HCT116 (cell line): ENCODE measurements around the gene SRRD. TPM values are rescaled to one million over a fixed set of nuclear protein-coding genes. Genes with fewer than 3 reads are reported as not detected.

Experiments
- ATAC-seq: fragments of 200-7000 bp; cut with Tn5 transposase; 2 replicates; pipeline ENCODE4 v1.9.1; 2020; ENCODE audit warnings: mild to moderate bottlenecking, moderate library complexity
- BruUV-seq: library from RNA; stranded (reverse); fragments of 400-500 nt; replicated peaks from 2 replicates; lab custom pipeline; 2021; lab: Mats Ljungman, UMichigan
- CTCF ChIA-PET: fragments of 300-600 bp; sonication (Branson Sonifier 250); formaldehyde crosslinking; loops from one replicate; lab custom pipeline; 2021; ENCODE audit warnings: antibody characterized with exemption; lab: Charles Lee
- POLR2A ChIA-PET: fragments of 300-600, 350-600 bp; sonication (Branson Sonifier 250); formaldehyde crosslinking; loops from one replicate; lab custom pipeline; 2021; ENCODE audit warnings: antibody characterized with exemption; lab: Charles Lee
- RAD21 ChIA-PET, 2 experiments: fragments of 300-600 bp; sonication (Branson Sonifier 250); formaldehyde crosslinking; loops; one replicate each; lab custom pipeline; 2023; ENCODE audit warnings: low total read pairs in 2 of 2; ENCODE audit not compliant: uncharacterized antibody in 2 of 2, unreplicated experiment in 2 of 2, low non-redundant PET in 1 of 2; lab: Charles Lee
- DNase-seq: peaks from one replicate; pipeline ENCODE4 v3.0.0-alpha.2; 2010; ENCODE audit warnings: low read depth, low spot score
- H2AFZ ChIP-seq: fragments of 200-600 bp; shearing (Covaris generic), sonication (generic); 2 replicates; pipeline ENCODE4 v1.6.1; 2017; ENCODE audit warnings: low read depth, mixed run types, mixed read lengths, antibody characterized with exemption, low read length; ENCODE audit not compliant: poor library complexity, severe bottlenecking
- H3K27ac ChIP-seq: 2 replicates; pipeline ENCODE4 v1.5.1; 2012; ENCODE audit warnings: low read depth, low read length
- H3K27me3 ChIP-seq: fragments of 200-600 bp; sonication (generic); 2 replicates; pipeline ENCODE4 v1.6.1; 2016; ENCODE audit warnings: mixed run types, low read length, mixed read lengths; ENCODE audit not compliant: insufficient read depth
- H3K36me3 ChIP-seq, 2 experiments: fragments of 200-500 bp in 1 of 2; fragments of 200-600 bp in 1 of 2; sonication (Bioruptor generic) in 1 of 2; sonication (generic) in 1 of 2; 2 replicates each; pipeline versions ENCODE4 v1.5.1 to v1.6.1; 2014 to 2016; ENCODE audit warnings: low read length in 2 of 2, inconsistent platforms in 1 of 2, mixed read lengths in 1 of 2, mixed run types in 1 of 2; ENCODE audit not compliant: insufficient read depth in 2 of 2, control insufficient read depth in 1 of 2
- H3K4me1 ChIP-seq, 2 experiments: fragments of 200-600 bp in 1 of 2; sonication (generic) in 1 of 2; 2 replicates each; pipeline versions ENCODE4 v1.5.1 to v1.6.1; 2012 to 2017; ENCODE audit warnings: low read length in 2 of 2, inconsistent platforms in 1 of 2, mild to moderate bottlenecking in 1 of 2, mixed read lengths in 1 of 2, mixed run types in 1 of 2, moderate library complexity in 1 of 2; ENCODE audit not compliant: insufficient read depth in 2 of 2, control insufficient read depth in 1 of 2
- H3K4me2 ChIP-seq: fragments of 200-600 bp; sonication (generic); 2 replicates; pipeline ENCODE4 v1.6.1; 2017; ENCODE audit warnings: mixed run types, low read length, mixed read lengths
- H3K4me3 ChIP-seq, 2 experiments: fragments of 200-600 bp in 1 of 2; sonication (generic) in 1 of 2; replicated peaks in 1 of 2; 2 replicates each; pipeline ENCODE4 v1.5.1; 2011 to 2016; ENCODE audit warnings: low read length in 2 of 2, control low read depth in 1 of 2, low read depth in 1 of 2, mild to moderate bottlenecking in 1 of 2, mixed read lengths in 1 of 2, mixed run types in 1 of 2
- H3K79me2 ChIP-seq: fragments of 200-600 bp; sonication (generic); 2 replicates; pipeline ENCODE4 v1.6.1; 2017; ENCODE audit warnings: mild to moderate bottlenecking, mixed run types, low read length, moderate library complexity, mixed read lengths; ENCODE audit not compliant: insufficient read depth
- H3K9ac ChIP-seq: fragments of 200-600 bp; sonication (generic); 2 replicates; pipeline ENCODE4 v1.6.1; 2016; ENCODE audit warnings: low read length, mixed read lengths
- H3K9me2 ChIP-seq: fragments of 200-600 bp; sonication (generic), shearing (Covaris generic); 2 replicates; pipeline ENCODE4 v1.6.1; 2017; ENCODE audit warnings: mixed run types, mild to moderate bottlenecking, moderate library complexity; ENCODE audit not compliant: insufficient read depth
- H3K9me3 ChIP-seq, 2 experiments: fragments of 200-500 bp in 1 of 2; fragments of 200-600 bp in 1 of 2; sonication (Bioruptor generic) in 1 of 2; sonication (generic) in 1 of 2; 2 replicates each; pipeline ENCODE4 v1.6.1; 2014 to 2017; ENCODE audit warnings: low read length in 2 of 2, mixed read lengths in 2 of 2, inconsistent platforms in 1 of 2, low read depth in 1 of 2, mild to moderate bottlenecking in 1 of 2, mixed run types in 1 of 2, moderate library complexity in 1 of 2; ENCODE audit not compliant: control insufficient read depth in 1 of 2, insufficient read depth in 1 of 2
- H4K20me1 ChIP-seq: fragments of 200-600 bp; sonication (generic), shearing (Covaris generic); 2 replicates; pipeline ENCODE4 v1.6.1; 2017; ENCODE audit warnings: mixed run types, mild to moderate bottlenecking, moderate library complexity; ENCODE audit not compliant: insufficient read depth
- EZH2 ChIP-seq: fragments of 200-600 bp; sonication (generic); IDR thresholded peaks from 2 replicates; pipeline ENCODE4 v1.6.1; 2017; ENCODE audit warnings: antibody characterized with exemption, mixed run types
- EZH2phosphoT487 ChIP-seq: fragments of 200-600 bp; IDR thresholded peaks from 2 replicates; pipeline ENCODE4 v1.6.1; 2018; ENCODE audit warnings: antibody characterized with exemption, borderline replicate concordance
- FOSL1 ChIP-seq: IDR thresholded peaks from 2 replicates; pipeline ENCODE4 v1.6.1; 2012; ENCODE audit warnings: low read depth
- MAX ChIP-seq: IDR thresholded peaks from 2 replicates; pipeline ENCODE4 v1.6.1; 2012
- POLR2AphosphoS5 ChIP-seq: IDR thresholded peaks from 2 replicates; pipeline ENCODE4 v1.6.1; 2011; ENCODE audit warnings: mild to moderate bottlenecking, low read depth, low read length, moderate library complexity
- RAD21 ChIP-seq: IDR thresholded peaks from 2 replicates; pipeline ENCODE4 v1.6.1; 2012; ENCODE audit warnings: low read depth, mild to moderate bottlenecking
- REST ChIP-seq: IDR thresholded peaks from 2 replicates; pipeline ENCODE4 v1.6.1; 2012; ENCODE audit warnings: low read depth
- YY1 ChIP-seq: IDR thresholded peaks from 2 replicates; pipeline ENCODE4 v1.6.1; 2011; ENCODE audit warnings: low read length, low read depth, moderate library complexity, mild to moderate bottlenecking; ENCODE audit not compliant: insufficient replicate concordance; ENCODE audit errors: extremely low read depth
- ZFX ChIP-seq: fragments of 450-650 bp; IDR thresholded peaks from 2 replicates; pipeline ENCODE4 v1.6.1; 2017
- intact Hi-C: fragments of 100-400 bp; cut with micrococcal nuclease; formaldehyde crosslinking; loops from 2 replicates; pipeline ENCODE4 v1.10.0; 2022
- total RNA-seq: library from RNA; stranded (reverse); gene quantifications from one replicate; pipeline ENCODE4 v1.2.1, GENCODE V29; 2021; ENCODE audit not compliant: unreplicated experiment

The SRRD gene
- total RNA-seq, 1 experiment from 2014 or later, result 30.4 TPM

- H3K9ac ChIP-seq, result no peak overlapping the region
- no TSS peak for BruUV-seq
- no peak overlapping the region for H2AFZ ChIP-seq
- H3K4me2 ChIP-seq, result no peak overlapping the region
- DNase-seq (no peak), ATAC-seq (no peak)
- H3K9me2 ChIP-seq, result no peaks in the 10 kb centered on the region
- CTCF ChIA-PET, result no interaction called here
- TF ChIP-seq POLR2AphosphoS5, result no peak
- TF ChIP-seq MAX, result no peak
- no peak for TF ChIP-seq FOSL1
- TF ChIP-seq RAD21, result no peak
- TF ChIP-seq EZH2, result no peak
- no peak for TF ChIP-seq EZH2phosphoT487
- TF ChIP-seq YY1, result no peak
- no peak for TF ChIP-seq REST
- TF ChIP-seq ZFX, result no peak
- no peak overlapping the region for H3K4me3 ChIP-seq
- H3K27me3 ChIP-seq, result no peaks in the 10 kb centered on the region
- H3K36me3 ChIP-seq, result no peaks in the 10 kb centered on the region; a peak in 1 of 4 replicates
- POLR2A ChIA-PET, result interaction anchor here (1.0 kb wide), 1 partner anchor 22 kb away, joined by 5 read pairs; no protein-coding TSS in a partner anchor
- no peak overlapping the region for H3K27ac ChIP-seq
- RAD21 ChIA-PET, result no interaction called here
- no peaks in the 10 kb centered on the region for H3K9me3 ChIP-seq
- intact Hi-C loops, result no loop called here
- no peaks in the 10 kb centered on the region for H3K4me1 ChIP-seq
- no peaks in the 10 kb centered on the region for H4K20me1 ChIP-seq
- no peaks in the 10 kb centered on the region for H3K79me2 ChIP-seq
Measured at GRCh38 chr22:26446808-26447515, 36.7 kb upstream of the SRRD start.
